Uterus (tissue), 4 donors: ENCODE measurements around the gene CNOT2. TPM values are rescaled to one million over a fixed set of nuclear protein-coding genes. Genes with fewer than 3 reads are reported as not detected.

ENCODE experiments used
- DNase-seq, 2 donors: peaks; one replicate each; pipeline ENCODE4 v3.0.0-alpha.2; 2019 to 2020
- H3K27ac ChIP-seq, 2 donors: fragments of 200-600 bp; sonication (generic); 1 replicate in 1 of 2; 2 replicates in 1 of 2; pipeline ENCODE4 v1.5.1; 2016 to 2018
- H3K27me3 ChIP-seq, 2 donors: fragments of 200-600 bp; sonication (generic); one replicate each; pipeline ENCODE4 v1.5.1; 2018 to 2019; ENCODE audit warnings: control low read depth in 1 of 2
- H3K36me3 ChIP-seq, 2 donors: fragments of 200-600 bp; sonication (generic); one replicate each; pipeline ENCODE4 v1.5.1; 2019; ENCODE audit warnings: control low read depth in 1 of 2
- H3K4me1 ChIP-seq, 2 donors: fragments of 200-600 bp; sonication (generic); one replicate each; pipeline ENCODE4 v1.5.1; 2018 to 2019; ENCODE audit warnings: control low read depth in 1 of 2
- H3K4me3 ChIP-seq, 2 donors: fragments of 200-600 bp; sonication (generic); 1 replicate in 1 of 2; 2 replicates in 1 of 2; pipeline ENCODE4 v1.5.1; 2018 to 2019; ENCODE audit warnings: mild to moderate bottlenecking in 1 of 2
- H3K9me3 ChIP-seq, 2 donors: fragments of 200-600 bp; sonication (generic); one replicate each; pipeline ENCODE4 v1.5.1; 2019; ENCODE audit warnings: control low read depth in 1 of 2
- CTCF ChIP-seq, 4 experiments: fragments of 200-600 bp in 2 of 4; fragments of 450-650 bp in 2 of 4; sonication (generic) in 2 of 4; IDR thresholded peaks; one replicate each; pipeline ENCODE4 v1.5.1; 2016 to 2019; ENCODE audit warnings: antibody characterized with exemption in 4 of 4, mild to moderate bottlenecking in 2 of 4, moderate library complexity in 1 of 4
- POLR2A ChIP-seq, 2 donors: fragments of 450-650 bp; IDR thresholded peaks; one replicate each; pipeline ENCODE4 v1.6.1; 2016; ENCODE audit warnings: antibody characterized with exemption in 2 of 2, mild to moderate bottlenecking in 1 of 2, moderate library complexity in 1 of 2
- intact Hi-C: fragments of 100-400 bp; cut with DNase I; formaldehyde crosslinking; loops from one replicate; pipeline ENCODE4 v1.15.1; 2023; ENCODE audit warnings: low total_unique reads
- total RNA-seq, 4 donors: library from RNA; depleted of rRNA in 3 of 4; stranded (reverse); fragments of >200 nt in 3 of 4; gene quantifications; one replicate each; pipeline versions ENCODE4 v1.1.0 to v1.2.4, GENCODE V29; 2014 to 2023
- donor health status: DM: yes; HTN: yes; CAD: no.

CNOT2 gene
- total RNA-seq, 4 donors from 2014 or later = 97.7 to 320 (median 193) TPM

- no peaks in the 10 kb centered on the region for H3K9me3 ChIP-seq
- no peaks in the 10 kb centered on the region for H3K27me3 ChIP-seq
- H3K27ac ChIP-seq = no peak overlapping the region
- no peak for DNase-seq
- intact Hi-C loops = no loop called here
- no peak for TF ChIP-seq CTCF (IDR thresholded peaks at IDR 0.05)
- TF ChIP-seq POLR2A (IDR thresholded peaks at IDR 0.05) = no peak
- no peaks in the 10 kb centered on the region for H3K4me1 ChIP-seq
- H3K4me3 ChIP-seq = no peak overlapping the region
- no peaks in the 10 kb centered on the region for H3K36me3 ChIP-seq
These were observed 89.0 kb downstream of the CNOT2 start for GRCh38 chr12:70332236-70332635.

GRCh38 chr12:70334742-70335141 lies 91.5 kb downstream of the CNOT2 start:
- Histone ChIP-seq H3K9me3 (no peaks in the 10 kb centered on the region), H3K36me3 (no peaks in the 10 kb centered on the region), H3K4me1 (no peaks in the 10 kb centered on the region), H3K27me3 (no peaks in the 10 kb centered on the region), H3K4me3 (no peak overlapping the region), H3K27ac (no peak overlapping the region)
- no peak for TF ChIP-seq POLR2A (IDR thresholded peaks at IDR 0.05)
- no peak for TF ChIP-seq CTCF (IDR thresholded peaks at IDR 0.05)
- intact Hi-C loops = no loop called here
- no peak for DNase-seq

GRCh38 chr12:70338531-70338930 lies 95.3 kb downstream of the CNOT2 start:
- no peak for DNase-seq
- no peaks in the 10 kb centered on the region for H3K36me3 ChIP-seq
- intact Hi-C loops = no loop called here

GRCh38 chr12:70351076-70351475 lies 107.8 kb downstream of the CNOT2 start:
- TF ChIP-seq CTCF (IDR thresholded peaks at IDR 0.05) = no peak
- no peak for TF ChIP-seq POLR2A (IDR thresholded peaks at IDR 0.05)
- intact Hi-C loops = no loop called here
- no peaks in the 10 kb centered on the region for H3K9me3 ChIP-seq
- H3K27me3 ChIP-seq = no peaks in the 10 kb centered on the region
- DNase-seq = no peak
- H3K4me3 ChIP-seq = no peak overlapping the region
- H3K4me1 ChIP-seq = no peaks in the 10 kb centered on the region
- no peak overlapping the region for H3K27ac ChIP-seq
- no peaks in the 10 kb centered on the region for H3K36me3 ChIP-seq

More at GRCh38 chr12:70338531-70338930, 95.3 kb downstream of the CNOT2 start:
- Histone ChIP-seq H3K4me1 (no peaks in the 10 kb centered on the region), H3K4me3 (no peak overlapping the region), H3K9me3 (no peaks in the 10 kb centered on the region), H3K27ac (no peak overlapping the region), H3K27me3 (no peaks in the 10 kb centered on the region)
- TF ChIP-seq POLR2A (IDR thresholded peaks at IDR 0.05) = no peak
- TF ChIP-seq CTCF (IDR thresholded peaks at IDR 0.05) = no peak

GRCh38 chr12:70353780-70354660 lies 110.8 kb downstream of the CNOT2 start:
- no peaks in the 10 kb centered on the region for H3K27me3 ChIP-seq
- DNase-seq = no peak
- no peak overlapping the region for H3K4me3 ChIP-seq

More at GRCh38 chr12:70353780-70354660, 110.8 kb downstream of the CNOT2 start:
- H3K36me3 ChIP-seq = no peaks in the 10 kb centered on the region
- no peaks in the 10 kb centered on the region for H3K9me3 ChIP-seq
- intact Hi-C loops = no loop called here
- no peaks in the 10 kb centered on the region for H3K4me1 ChIP-seq
- no peak overlapping the region for H3K27ac ChIP-seq
- TF ChIP-seq CTCF (IDR thresholded peaks at IDR 0.05) = no peak
- TF ChIP-seq POLR2A (IDR thresholded peaks at IDR 0.05) = no peak
